Body of pancreas (tissue), 4 donors: ENCODE measurements around the gene ASPG. TPM values are rescaled to one million over a fixed set of nuclear protein-coding genes. Genes with fewer than 3 reads are reported as not detected.

ENCODE experiments used
- ATAC-seq: fragments of 150-250 bp; one replicate; pipeline ENCODE4 v1.9.1; 2016
- DNase-seq, 4 donors: peaks; one replicate each; pipeline ENCODE4 v3.0.0-alpha.2; 2019
- H3K27ac ChIP-seq, 4 donors: fragments of 200-600 bp; sonication (generic); 1 replicate in 3 of 4; 2 replicates in 1 of 4; pipeline versions ENCODE4 v1.5.1 to v1.6.1; 2016 to 2019; ENCODE audit warnings: mild to moderate bottlenecking in 1 of 4, mixed read lengths in 1 of 4, moderate library complexity in 1 of 4
- H3K27me3 ChIP-seq, 2 donors: fragments of 200-600 bp; sonication (generic); one replicate each; pipeline ENCODE4 v1.6.0; 2016; ENCODE audit warnings: mild to moderate bottlenecking in 1 of 2
- H3K36me3 ChIP-seq, 2 donors: fragments of 200-600 bp; sonication (generic); replicated peaks in 1 of 2; 2 replicates each; pipeline ENCODE4 v1.5.1; 2016; ENCODE audit warnings: low read depth in 2 of 2; ENCODE audit not compliant: insufficient read depth in 1 of 2
- H3K4me1 ChIP-seq: fragments of 200-600 bp; sonication (generic); one replicate; pipeline ENCODE4 v1.6.0; 2016
- H3K4me3 ChIP-seq, 2 donors: fragments of 200-600 bp; sonication (generic); 1 replicate in 1 of 2; 2 replicates in 1 of 2; pipeline ENCODE4 v1.5.1; 2016 to 2019
- H3K9me3 ChIP-seq, 3 donors: fragments of 200-600 bp; sonication (generic); 1 replicate in 2 of 3; 2 replicates in 1 of 3; pipeline ENCODE4 v1.5.1; 2016
- POLR2A ChIP-seq, 3 donors: fragments of 450-650 bp; IDR thresholded peaks; one replicate each; pipeline ENCODE4 v1.6.1; 2016; ENCODE audit warnings: antibody characterized with exemption in 3 of 3, mild to moderate bottlenecking in 2 of 3
- WGBS, 2 donors: methylation state at CpG; one replicate each; pipeline ENCODE4 v1.1.5; 2017; 5-methylcytosine and 5-hydroxymethylcytosine counted together
- intact Hi-C: fragments of 100-400 bp; cut with DNase I; formaldehyde crosslinking; loops from one replicate; pipeline ENCODE4 v1.15.1; 2023
- total RNA-seq, 2 donors: library from RNA; depleted of rRNA; stranded (reverse); fragments of >200 nt; gene quantifications; one replicate each; pipeline ENCODE4 v1.1.0, GENCODE V29; 2016
- TF ChIP-seq, protein P1 (sequence below), 7 experiments: fragments of 450-650 bp in 4 of 7; fragments of 200-600 bp in 3 of 7; sonication (generic) in 3 of 7; IDR thresholded peaks; one replicate each; pipeline ENCODE4 v1.5.1; 2016 to 2019; ENCODE audit warnings: antibody characterized with exemption in 7 of 7

ASPG gene
- total RNA-seq, 2 donors from 2014 or later: 0.52 to 0.99 TPM

- H3K27me3 ChIP-seq: no peaks in the 10 kb centered on the region
- peak in 1 of 4 donors; percentile 4 for DNase-seq
- TF ChIP-seq, protein P1, sequence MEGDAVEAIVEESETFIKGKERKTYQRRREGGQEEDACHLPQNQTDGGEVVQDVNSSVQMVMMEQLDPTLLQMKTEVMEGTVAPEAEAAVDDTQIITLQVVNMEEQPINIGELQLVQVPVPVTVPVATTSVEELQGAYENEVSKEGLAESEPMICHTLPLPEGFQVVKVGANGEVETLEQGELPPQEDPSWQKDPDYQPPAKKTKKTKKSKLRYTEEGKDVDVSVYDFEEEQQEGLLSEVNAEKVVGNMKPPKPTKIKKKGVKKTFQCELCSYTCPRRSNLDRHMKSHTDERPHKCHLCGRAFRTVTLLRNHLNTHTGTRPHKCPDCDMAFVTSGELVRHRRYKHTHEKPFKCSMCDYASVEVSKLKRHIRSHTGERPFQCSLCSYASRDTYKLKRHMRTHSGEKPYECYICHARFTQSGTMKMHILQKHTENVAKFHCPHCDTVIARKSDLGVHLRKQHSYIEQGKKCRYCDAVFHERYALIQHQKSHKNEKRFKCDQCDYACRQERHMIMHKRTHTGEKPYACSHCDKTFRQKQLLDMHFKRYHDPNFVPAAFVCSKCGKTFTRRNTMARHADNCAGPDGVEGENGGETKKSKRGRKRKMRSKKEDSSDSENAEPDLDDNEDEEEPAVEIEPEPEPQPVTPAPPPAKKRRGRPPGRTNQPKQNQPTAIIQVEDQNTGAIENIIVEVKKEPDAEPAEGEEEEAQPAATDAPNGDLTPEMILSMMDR (IDR thresholded peaks at IDR 0.05): no peak
- TF ChIP-seq POLR2A (IDR thresholded peaks at IDR 0.05): no peak
- no peak overlapping the region for H3K4me3 ChIP-seq
- H3K27ac ChIP-seq: no peak overlapping the region
- no peaks in the 10 kb centered on the region for H3K36me3 ChIP-seq
- H3K9me3 ChIP-seq: no peaks in the 10 kb centered on the region
- no peak for ATAC-seq
- WGBS, 2 donors: 75 to 80% methylated on average over 2 to 19 of the region's 19 CpGs
- intact Hi-C loops: no loop called here
- H3K4me1 ChIP-seq: no peaks in the 10 kb centered on the region
Observed at GRCh38 chr14:104107101-104107581, 21.6 kb downstream of the ASPG start.

DNA sequence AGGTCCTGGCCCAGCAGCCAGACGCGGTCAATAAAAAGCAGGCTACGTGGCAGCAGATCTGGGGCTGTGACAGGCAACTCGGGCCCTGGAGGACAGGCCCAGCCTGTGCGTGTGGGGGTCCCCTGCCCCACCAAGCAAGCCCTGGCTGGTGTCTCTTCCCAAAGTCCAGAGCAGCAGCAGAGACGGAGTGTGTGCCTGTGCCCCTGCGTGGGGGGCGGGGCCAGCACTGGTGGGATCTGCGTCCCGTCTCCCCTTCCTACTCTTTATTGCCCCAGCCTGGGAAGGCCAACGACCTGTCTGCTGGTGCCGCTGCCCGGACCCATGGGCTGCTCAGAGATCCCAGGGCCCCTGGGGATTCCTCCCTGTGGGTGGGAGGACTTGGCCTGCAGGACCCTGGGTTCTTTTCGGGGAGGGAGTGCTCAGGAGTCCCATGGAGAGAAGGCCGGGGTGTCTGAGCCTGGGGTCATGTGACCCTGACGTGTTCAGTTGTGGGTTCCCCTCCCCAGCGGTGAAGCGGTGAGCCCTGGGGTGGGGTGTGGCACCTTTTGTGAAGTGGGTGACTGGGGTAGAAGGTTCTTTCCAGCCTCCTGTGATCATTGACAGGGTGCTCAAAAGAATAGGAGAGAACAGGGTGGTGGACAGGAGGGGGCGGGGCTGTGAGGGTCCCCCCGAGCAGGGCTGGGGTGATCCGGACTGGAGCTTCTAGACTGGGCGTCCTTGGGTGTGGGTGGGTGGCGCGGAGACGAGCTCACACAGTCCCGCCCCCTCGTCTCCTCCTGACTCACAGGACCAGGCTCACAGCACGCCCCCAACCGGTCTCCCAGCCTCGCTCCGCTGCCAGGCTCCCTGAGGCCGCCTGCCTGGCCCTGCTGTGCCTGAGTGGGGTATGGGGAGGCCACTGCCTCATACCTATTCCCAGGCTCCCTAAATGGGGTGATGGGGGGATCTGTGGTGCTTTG is 22.4 kb downstream of the ASPG start:
- Histone ChIP-seq H3K9me3 (no peaks in the 10 kb centered on the region), H3K4me3 (no peak overlapping the region), H3K27ac (no peak overlapping the region), H3K36me3 (no peaks in the 10 kb centered on the region), H3K4me1 (no peaks in the 10 kb centered on the region), H3K27me3 (no peaks in the 10 kb centered on the region)
- peak in 2 of 4 donors; percentile 8 to 20 for DNase-seq
- 52 to 67% methylated on average over 13 to 29 of the region's 32 CpGs for WGBS, 2 donors
- no peak for ATAC-seq
- no peak for TF ChIP-seq POLR2A (IDR thresholded peaks at IDR 0.05)
- TF ChIP-seq, protein P1 (IDR thresholded peaks at IDR 0.05): no peak
- intact Hi-C loops: no loop called here

DNA sequence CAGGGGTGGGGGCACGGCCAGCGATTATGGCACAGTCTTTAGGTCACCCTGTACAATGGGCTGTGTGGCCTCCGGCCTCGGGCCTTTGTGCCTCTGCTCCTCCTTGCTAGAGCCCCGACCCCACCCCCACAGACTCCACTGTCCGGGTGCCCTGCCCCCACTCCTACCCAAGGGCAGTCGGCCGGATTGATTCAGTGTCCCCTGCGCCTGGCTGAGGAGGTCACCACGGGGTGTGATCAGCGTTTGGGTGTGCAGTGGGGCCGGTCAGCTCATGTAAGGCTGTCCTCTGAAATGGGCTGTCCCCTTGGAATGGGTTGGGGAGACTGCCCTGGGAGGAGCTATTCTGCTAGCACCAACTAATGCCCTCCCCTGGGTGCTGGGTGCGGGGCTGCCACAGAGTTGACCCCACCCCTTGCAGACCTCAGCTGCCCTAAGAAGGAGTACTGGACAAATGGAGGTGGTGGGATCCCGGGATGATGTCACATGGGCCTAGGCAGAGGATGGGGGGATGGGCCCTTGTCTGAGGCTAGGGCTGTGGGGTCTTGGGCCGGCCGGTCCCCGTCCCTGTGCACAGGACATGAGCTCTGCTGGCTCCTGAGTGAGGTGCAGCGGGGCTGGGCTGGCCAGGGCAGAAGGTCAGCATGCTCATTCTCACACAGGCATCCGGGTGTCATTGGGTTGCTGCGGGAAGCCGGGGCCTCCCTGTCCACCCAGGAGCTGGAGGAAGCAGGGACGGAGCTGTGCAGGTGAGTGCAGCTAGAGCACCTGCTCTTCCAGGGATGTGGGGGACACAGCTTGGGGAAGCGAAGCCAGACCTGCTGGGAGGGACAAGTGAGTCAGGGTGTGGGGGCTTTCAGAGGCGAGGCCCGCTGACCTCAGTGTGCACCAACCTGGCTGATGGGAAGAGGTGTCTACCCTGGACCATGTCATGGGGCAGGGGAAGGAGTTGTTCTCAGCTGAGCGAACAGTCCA is 23.4 kb downstream of the ASPG start:
- Histone ChIP-seq H3K4me1 (no peaks in the 10 kb centered on the region), H3K27me3 (no peaks in the 10 kb centered on the region), H3K4me3 (no peak overlapping the region), H3K27ac (no peak overlapping the region), H3K36me3 (no peaks in the 10 kb centered on the region), H3K9me3 (no peaks in the 10 kb centered on the region)
- ATAC-seq: no peak
- WGBS, 2 donors: 43 to 56% methylated on average over 9 to 20 of the region's 26 CpGs
- TF ChIP-seq, protein P1 (IDR thresholded peaks at IDR 0.05): no peak
- no peak for TF ChIP-seq POLR2A (IDR thresholded peaks at IDR 0.05)
- peak in 2 of 4 donors; percentile 3 to 11 for DNase-seq
- intact Hi-C loops: no loop called here

DNA sequence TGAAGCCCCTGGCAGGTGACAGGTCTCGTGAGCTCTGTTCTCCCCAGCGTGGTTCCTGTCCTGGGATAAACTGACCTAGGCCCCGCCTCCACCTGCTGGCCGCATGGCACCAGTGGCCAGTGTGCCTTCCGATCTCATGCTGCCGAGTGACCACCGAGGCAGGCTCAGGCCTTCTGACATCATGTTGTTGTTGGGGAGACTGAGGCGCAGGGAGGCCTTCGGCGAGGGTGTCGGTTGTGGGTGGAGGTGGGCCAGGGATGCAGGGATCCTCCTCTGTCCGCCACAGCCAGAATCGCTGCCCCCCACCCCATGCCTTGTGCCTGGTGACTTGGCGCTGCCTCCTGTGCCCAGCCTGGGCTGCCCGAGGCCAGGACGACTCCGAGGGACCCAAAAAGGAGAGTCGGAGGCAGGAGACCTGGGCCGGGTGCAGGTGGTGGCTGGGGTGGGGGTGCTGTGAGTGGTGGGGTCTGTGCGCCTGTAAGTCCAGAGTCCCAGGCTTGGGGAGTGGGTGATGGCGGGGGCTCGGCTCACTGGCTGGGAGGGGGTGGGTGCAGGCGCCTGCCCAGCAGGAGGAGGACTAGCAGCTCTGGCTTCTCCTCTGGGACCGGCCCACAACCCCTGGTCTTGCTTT is 24.3 kb downstream of the ASPG start:
- ATAC-seq (no peak), DNase-seq (peak in 2 of 4 donors; percentile 4 to 9)
- no peaks in the 10 kb centered on the region for H3K9me3 ChIP-seq
- 69 to 70% methylated on average over 12 to 24 of the region's 24 CpGs for WGBS, 2 donors
- no peak for TF ChIP-seq POLR2A (IDR thresholded peaks at IDR 0.05)
- TF ChIP-seq, protein P1 (IDR thresholded peaks at IDR 0.05): no peak
- intact Hi-C loops: no loop called here
- no peaks in the 10 kb centered on the region for H3K27me3 ChIP-seq
- H3K27ac ChIP-seq: no peak overlapping the region
- H3K4me3 ChIP-seq: no peak overlapping the region
- H3K4me1 ChIP-seq: no peaks in the 10 kb centered on the region
- no peaks in the 10 kb centered on the region for H3K36me3 ChIP-seq
